Measurements from ENCODE around the gene KLHL25. TPM values are rescaled to one million over a fixed set of nuclear protein-coding genes. Genes with fewer than 3 reads are reported as not detected.

Gene KLHL25
- total and polyA plus RNA-seq, 2 of the 13 experiments (the other 11 are each of a cell fraction or from before 2014, with no cell fraction given): 3.7 to 8.2 TPM

GRCh38 chr15:85758655-85758978, 36.1 kb downstream of the KLHL25 start (continued):
- TF ChIP-seq HNF1B (CRISPR knock-in tag; IDR thresholded peaks at IDR 0.05) (no peak), MBD4 (IDR thresholded peaks at IDR 0.05; ENCODE audit: borderline replicate concordance, low read length) (no peak), MXD4 (CRISPR knock-in tag; IDR thresholded peaks at IDR 0.05) (no peak), ZFP41 (CRISPR knock-in tag; IDR thresholded peaks at IDR 0.05; ENCODE audit: borderline replicate concordance) (no peak), KMT2A (CRISPR knock-in tag; IDR thresholded peaks at IDR 0.05) (no peak), ZMYM3 (CRISPR knock-in tag; IDR thresholded peaks at IDR 0.05) (no peak), ZNF660 (CRISPR knock-in tag; IDR thresholded peaks at IDR 0.05; ENCODE audit: borderline replicate concordance, low read depth) (no peak)

- FAIRE-seq: no peak
- WGBS (ENCODE audit: low lambda C conversion rate): 97% methylated on average over 16 of the region's 17 CpGs
- in situ Hi-C loops (cut with HindIII; ENCODE audit: extremely low pct_ligation_motif_present, low pct_unique_long_range_greater_than_20kb): no loop called here
- Histone ChIP-seq H3K79me2 (ENCODE audit: insufficient read depth, low read length) (no peaks in the 10 kb centered on the region), H3K9ac (ENCODE audit: insufficient read depth, low read depth, low read length) (no peak overlapping the region), H2AFZ (ENCODE audit: low read length) (no peak overlapping the region), H3K9me3 (ENCODE audit: low read length) (no peaks in the 10 kb centered on the region), H3K27me3 (ENCODE audit: control insufficient read depth in 1 of 2, insufficient read depth in 2 of 2, low read length in 2 of 2) (no peaks in the 10 kb centered on the region), H4K20me1 (ENCODE audit: insufficient read depth, low read length) (no peaks in the 10 kb centered on the region), H3K4me3 (replicated peaks in 1 of 3; ENCODE audit: insufficient read depth in 1 of 3, low read depth in 2 of 3, low read length in 3 of 3) (no peak overlapping the region), H3K36me3 (replicated peaks in 1 of 2; ENCODE audit: control insufficient read depth in 1 of 2, insufficient read depth in 2 of 2, low read length in 2 of 2) (peaks cover 6 to 12% of the 10 kb centered on the region in 2 experiments; a peak in 2 of 5 replicates), H3K27ac (ENCODE audit: extremely low read length, insufficient read depth, low read length) (no peak overlapping the region), H3K4me1 (ENCODE audit: insufficient read depth, low read length) (no peaks in the 10 kb centered on the region), H3K4me2 (ENCODE audit: low read depth, low read length) (no peak overlapping the region)
- ChIA-PET CTCF (ENCODE audit: low intra/inter-chr PET ratio, low total read pairs) (no interaction called here), POLR2A (no interaction called here)
- intact Hi-C loops (cut with micrococcal nuclease; ENCODE audit: unreplicated experiment): no loop called here
- BruUV-seq (replicated peaks): no TSS peak
- ATAC-seq: no peak
- DNase-seq (ENCODE audit: low spot score): no peak
- TF ChIP-seq ZNF34 (CRISPR knock-in tag; IDR thresholded peaks at IDR 0.05; ENCODE audit: borderline replicate concordance): no peak
- TF ChIP-seq ZNF33A (CRISPR knock-in tag; IDR thresholded peaks at IDR 0.05; ENCODE audit: borderline replicate concordance): no peak
- no peak for TF ChIP-seq ZNF512 (CRISPR knock-in tag; IDR thresholded peaks at IDR 0.05)
- no peak for TF ChIP-seq ATF1 (CRISPR knock-in tag; IDR thresholded peaks at IDR 0.05)
- TF ChIP-seq BORCS8-MEF2B (CRISPR knock-in tag; IDR thresholded peaks at IDR 0.05): no peak
- no peak for TF ChIP-seq SOX5 (CRISPR knock-in tag; IDR thresholded peaks at IDR 0.05; ENCODE audit: borderline replicate concordance)
- no peak for TF ChIP-seq STAT5B (CRISPR knock-in tag; IDR thresholded peaks at IDR 0.05)
- no peak for TF ChIP-seq MAFG (CRISPR knock-in tag; IDR thresholded peaks at IDR 0.05)
- TF ChIP-seq ZNF784 (CRISPR knock-in tag; IDR thresholded peaks at IDR 0.05; ENCODE audit: borderline replicate concordance): no peak
- TF ChIP-seq PHF20 (CRISPR knock-in tag; IDR thresholded peaks at IDR 0.05): no peak
- TF ChIP-seq ZFP36L2 (CRISPR knock-in tag; IDR thresholded peaks at IDR 0.05): no peak
- TF ChIP-seq MXD1 (CRISPR knock-in tag; IDR thresholded peaks at IDR 0.05): no peak
These were observed 36.6 kb downstream of the KLHL25 start for GRCh38 chr15:85757939-85758654.

All from HepG2 (cell line).